Activated naive CD8-positive, alpha-beta T cell treated with anti-CD3 and anti-CD28 coated beads, Interleukin-2, amount 50 U/mL, for 16 hours (primary cell): ENCODE data around the gene CSNK1A1.
"Not testable (repeated sequence)": the region's sequence is repeated elsewhere in the genome, so short reads cannot be mapped to it uniquely, and the experiment has no call there.

Experiments used
- DNase-seq: peaks from one replicate; pipeline ENCODE4 v3.0.0-alpha.2; 2020; ENCODE audit warnings: low read depth, low spot score

Gene CSNK1A1

GRCh38 chr5:149529463-149529862 lies 21.8 kb downstream of the CSNK1A1 start:
- DNase-seq, result no peak

- DNase-seq, result no peak
Observed at GRCh38 chr5:149528281-149529060, 22.8 kb downstream of the CSNK1A1 start.

- DNase-seq, result no peak
Observed at GRCh38 chr5:149526845-149527590, 24.2 kb downstream of the CSNK1A1 start.

GRCh38 chr5:149521739-149522685 lies 29.2 kb downstream of the CSNK1A1 start:
- no peak for DNase-seq

GRCh38 chr5:149519601-149520000 lies 31.6 kb downstream of the CSNK1A1 start:
- DNase-seq, result no peak

- DNase-seq, result no peak
Observed at GRCh38 chr5:149518620-149519019, 32.6 kb downstream of the CSNK1A1 start.

- DNase-seq, result no peak
Observed at GRCh38 chr5:149517461-149518122, 33.6 kb downstream of the CSNK1A1 start.

- no peak for DNase-seq
Observed at GRCh38 chr5:149514512-149514911, 36.7 kb downstream of the CSNK1A1 start.

- DNase-seq, result not testable (repeated sequence)
Observed at GRCh38 chr5:149513372-149513947, 37.8 kb downstream of the CSNK1A1 start.

- DNase-seq, result no peak
Observed at GRCh38 chr5:149510136-149510535, 41.1 kb downstream of the CSNK1A1 start.

GRCh38 chr5:149504677-149505076 lies 46.6 kb downstream of the CSNK1A1 start:
- DNase-seq, result no peak

GRCh38 chr5:149503006-149503405 lies 48.2 kb downstream of the CSNK1A1 start:
- no peak for DNase-seq

- no peak for DNase-seq
Observed at GRCh38 chr5:149500922-149501582, 50.2 kb downstream of the CSNK1A1 start.

- DNase-seq, result no peak
Observed at GRCh38 chr5:149498724-149499336, 52.4 kb downstream of the CSNK1A1 start.

GRCh38 chr5:149497357-149497756 lies 53.9 kb downstream of the CSNK1A1 start:
- DNase-seq, result no peak

GRCh38 chr5:149496917-149497316 lies 54.3 kb downstream of the CSNK1A1 start:
- no peak for DNase-seq

GRCh38 chr5:149496166-149496565 lies 55.1 kb downstream of the CSNK1A1 start:
- no peak for DNase-seq

- DNase-seq, result no peak
Observed at GRCh38 chr5:149495673-149496072, 55.6 kb downstream of the CSNK1A1 start.

GRCh38 chr5:149493316-149493715 lies 57.9 kb downstream of the CSNK1A1 start:
- no peak for DNase-seq

GRCh38 chr5:149492781-149493180 lies 58.5 kb downstream of the CSNK1A1 start:
- no peak for DNase-seq
